ENCODE data around the gene TMEM204.

- TF ChIP-seq, protein P1, sequence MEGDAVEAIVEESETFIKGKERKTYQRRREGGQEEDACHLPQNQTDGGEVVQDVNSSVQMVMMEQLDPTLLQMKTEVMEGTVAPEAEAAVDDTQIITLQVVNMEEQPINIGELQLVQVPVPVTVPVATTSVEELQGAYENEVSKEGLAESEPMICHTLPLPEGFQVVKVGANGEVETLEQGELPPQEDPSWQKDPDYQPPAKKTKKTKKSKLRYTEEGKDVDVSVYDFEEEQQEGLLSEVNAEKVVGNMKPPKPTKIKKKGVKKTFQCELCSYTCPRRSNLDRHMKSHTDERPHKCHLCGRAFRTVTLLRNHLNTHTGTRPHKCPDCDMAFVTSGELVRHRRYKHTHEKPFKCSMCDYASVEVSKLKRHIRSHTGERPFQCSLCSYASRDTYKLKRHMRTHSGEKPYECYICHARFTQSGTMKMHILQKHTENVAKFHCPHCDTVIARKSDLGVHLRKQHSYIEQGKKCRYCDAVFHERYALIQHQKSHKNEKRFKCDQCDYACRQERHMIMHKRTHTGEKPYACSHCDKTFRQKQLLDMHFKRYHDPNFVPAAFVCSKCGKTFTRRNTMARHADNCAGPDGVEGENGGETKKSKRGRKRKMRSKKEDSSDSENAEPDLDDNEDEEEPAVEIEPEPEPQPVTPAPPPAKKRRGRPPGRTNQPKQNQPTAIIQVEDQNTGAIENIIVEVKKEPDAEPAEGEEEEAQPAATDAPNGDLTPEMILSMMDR (IDR thresholded peaks at IDR 0.05; ENCODE audit: low read depth, low read length, poor library complexity, severe bottlenecking), result no peak
- no peak for TF ChIP-seq EZH2phosphoT487 (IDR thresholded peaks at IDR 0.05; ENCODE audit: borderline replicate concordance, low read length)
Measured at GRCh38 chr16:1548727-1549126, 15.3 kb downstream of the TMEM204 start.
